Body of pancreas (tissue), 4 donors: ENCODE results near the gene SFT2D2. TPM values are rescaled to one million over a fixed set of nuclear protein-coding genes. Genes with fewer than 3 reads are reported as not detected.

ENCODE experiments used
- ATAC-seq: fragments of 150-250 bp; one replicate; pipeline ENCODE4 v1.9.1; 2016
- DNase-seq, 4 donors: peaks; one replicate each; pipeline ENCODE4 v3.0.0-alpha.2; 2019
- H3K27ac ChIP-seq, 4 donors: fragments of 200-600 bp; sonication (generic); 1 replicate in 3 of 4; 2 replicates in 1 of 4; pipeline versions ENCODE4 v1.5.1 to v1.6.1; 2016 to 2019; ENCODE audit warnings: mild to moderate bottlenecking in 1 of 4, mixed read lengths in 1 of 4, moderate library complexity in 1 of 4
- H3K27me3 ChIP-seq, 2 donors: fragments of 200-600 bp; sonication (generic); one replicate each; pipeline ENCODE4 v1.6.0; 2016; ENCODE audit warnings: mild to moderate bottlenecking in 1 of 2
- H3K36me3 ChIP-seq, 2 donors: fragments of 200-600 bp; sonication (generic); replicated peaks in 1 of 2; 2 replicates each; pipeline ENCODE4 v1.5.1; 2016; ENCODE audit warnings: low read depth in 2 of 2; ENCODE audit not compliant: insufficient read depth in 1 of 2
- H3K4me1 ChIP-seq: fragments of 200-600 bp; sonication (generic); one replicate; pipeline ENCODE4 v1.6.0; 2016
- H3K4me3 ChIP-seq, 2 donors: fragments of 200-600 bp; sonication (generic); 1 replicate in 1 of 2; 2 replicates in 1 of 2; pipeline ENCODE4 v1.5.1; 2016 to 2019
- H3K9me3 ChIP-seq, 3 donors: fragments of 200-600 bp; sonication (generic); 1 replicate in 2 of 3; 2 replicates in 1 of 3; pipeline ENCODE4 v1.5.1; 2016
- CTCF ChIP-seq, 7 experiments: fragments of 450-650 bp in 4 of 7; fragments of 200-600 bp in 3 of 7; sonication (generic) in 3 of 7; IDR thresholded peaks; one replicate each; pipeline ENCODE4 v1.5.1; 2016 to 2019; ENCODE audit warnings: antibody characterized with exemption in 7 of 7
- POLR2A ChIP-seq, 3 donors: fragments of 450-650 bp; IDR thresholded peaks; one replicate each; pipeline ENCODE4 v1.6.1; 2016; ENCODE audit warnings: antibody characterized with exemption in 3 of 3, mild to moderate bottlenecking in 2 of 3
- WGBS, 2 donors: methylation state at CpG; one replicate each; pipeline ENCODE4 v1.1.5; 2017; 5-methylcytosine and 5-hydroxymethylcytosine counted together
- intact Hi-C: fragments of 100-400 bp; cut with DNase I; formaldehyde crosslinking; loops from one replicate; pipeline ENCODE4 v1.15.1; 2023
- total RNA-seq, 2 donors: library from RNA; depleted of rRNA; stranded (reverse); fragments of >200 nt; gene quantifications; one replicate each; pipeline ENCODE4 v1.1.0, GENCODE V29; 2016

SFT2D2 gene
- total RNA-seq, 2 donors from 2014 or later, result 13.8 to 19.5 TPM

GRCh38 chr1:168260393-168260792 is 34.6 kb downstream of the SFT2D2 start:
- WGBS, 2 donors, result 86 to 93% methylated on average over 3 of the region's 3 CpGs
- no peaks in the 10 kb centered on the region for H3K36me3 ChIP-seq
- H3K27me3 ChIP-seq, result no peaks in the 10 kb centered on the region
- peaks cover 9% of the 10 kb centered on the region for H3K4me1 ChIP-seq
- ATAC-seq (no peak), DNase-seq (no peak)
- H3K9me3 ChIP-seq, result peaks cover 0 to 13% (median 0%) of the 10 kb centered on the region in 3 donors
- no peak for TF ChIP-seq CTCF (IDR thresholded peaks at IDR 0.05)
- no peak for TF ChIP-seq POLR2A (IDR thresholded peaks at IDR 0.05)
- H3K4me3 ChIP-seq, result no peak overlapping the region
- intact Hi-C loops, result no loop called here
- no peak overlapping the region for H3K27ac ChIP-seq

GRCh38 chr1:168261390-168261789 is 35.6 kb downstream of the SFT2D2 start:
- Histone ChIP-seq H3K4me1 (peaks cover 9% of the 10 kb centered on the region), H3K27ac (peak overlapping the region in 1 of 4 donors; percentile 6), H3K27me3 (no peaks in the 10 kb centered on the region), H3K4me3 (no peak overlapping the region), H3K36me3 (no peaks in the 10 kb centered on the region), H3K9me3 (peaks cover 0 to 4% (median 0%) of the 10 kb centered on the region in 3 donors)
- DNase-seq (no peak), ATAC-seq (peak; percentile 27)
- intact Hi-C loops, result no loop called here
- TF ChIP-seq POLR2A (IDR thresholded peaks at IDR 0.05) (no peak), CTCF (IDR thresholded peaks at IDR 0.05) (no peak)
- WGBS, 2 donors, result 52 to 64% methylated on average over 2 of the region's 2 CpGs

- H3K27me3 ChIP-seq, result no peaks in the 10 kb centered on the region
- intact Hi-C loops, result no loop called here
- H3K9me3 ChIP-seq, result no peaks in the 10 kb centered on the region
- WGBS, 2 donors, result 88 to 93% methylated on average over 4 of the region's 4 CpGs
- H3K4me1 ChIP-seq, result peaks cover 9% of the 10 kb centered on the region
- no peaks in the 10 kb centered on the region for H3K36me3 ChIP-seq
- no peak for DNase-seq
- no peak overlapping the region for H3K4me3 ChIP-seq
- ATAC-seq, result no peak
- H3K27ac ChIP-seq, result no peak overlapping the region
- no peak for TF ChIP-seq CTCF (IDR thresholded peaks at IDR 0.05)
- no peak for TF ChIP-seq POLR2A (IDR thresholded peaks at IDR 0.05)
Measured at GRCh38 chr1:168263130-168263529, 37.3 kb downstream of the SFT2D2 start.

- Histone ChIP-seq H3K27ac (no peak overlapping the region), H3K9me3 (no peaks in the 10 kb centered on the region), H3K4me1 (peaks cover 9% of the 10 kb centered on the region), H3K36me3 (no peaks in the 10 kb centered on the region), H3K4me3 (no peak overlapping the region), H3K27me3 (no peaks in the 10 kb centered on the region)
- DNase-seq (no peak), ATAC-seq (no peak)
- TF ChIP-seq POLR2A (IDR thresholded peaks at IDR 0.05) (no peak), CTCF (IDR thresholded peaks at IDR 0.05) (no peak)
- intact Hi-C loops, result no loop called here
- 95 to 100% methylated on average over 3 to 7 of the region's 7 CpGs for WGBS, 2 donors
Measured at GRCh38 chr1:168264296-168264695, 38.5 kb downstream of the SFT2D2 start.

- intact Hi-C loops, result no loop called here
- H3K27me3 ChIP-seq, result no peaks in the 10 kb centered on the region
- H3K4me3 ChIP-seq, result no peak overlapping the region
- H3K27ac ChIP-seq, result no peak overlapping the region
- 93 to 100% methylated on average over 1 of the region's 1 CpG for WGBS, 2 donors
- H3K9me3 ChIP-seq, result no peaks in the 10 kb centered on the region
- H3K36me3 ChIP-seq, result no peaks in the 10 kb centered on the region
- TF ChIP-seq CTCF (IDR thresholded peaks at IDR 0.05) (no peak), POLR2A (IDR thresholded peaks at IDR 0.05) (no peak)
- DNase-seq, result no peak
- H3K4me1 ChIP-seq, result peaks cover 9% of the 10 kb centered on the region
- no peak for ATAC-seq
Measured at GRCh38 chr1:168265596-168265995, 39.8 kb downstream of the SFT2D2 start.
